B cell (primary cell): ENCODE data around the gene LSM4. TPM values are rescaled to one million over a fixed set of nuclear protein-coding genes. Genes with fewer than 3 reads are reported as not detected.

Source experiments
- ATAC-seq: fragments of 200-7000 bp; cut with Tn5 transposase; one replicate; pipeline ENCODE4 v1.10.0; 2021; ENCODE audit warnings: low read depth, mild to moderate bottlenecking, moderate number of reproducible peaks, moderate library complexity
- CTCF ChIA-PET: fragments of 350-600 bp; sonication (Branson Sonifier 250); formaldehyde crosslinking; loops from one replicate; lab custom pipeline; 2021; ENCODE audit warnings: antibody characterized with exemption, inconsistent platforms; lab: Charles Lee
- POLR2A ChIA-PET: fragments of 350-600 bp; sonication (Branson Sonifier 250); formaldehyde crosslinking; loops from one replicate; lab custom pipeline; 2021; ENCODE audit warnings: antibody characterized with exemption; lab: Charles Lee
- DNase-seq: peaks from one replicate; pipeline ENCODE4 v3.0.0; 2013
- H2AFZ ChIP-seq: 2 replicates; pipeline ENCODE4 v1.6.1; 2012; ENCODE audit warnings: mild to moderate bottlenecking, low read depth, low read length; ENCODE audit not compliant: insufficient read depth, poor library complexity, severe bottlenecking
- H3K27ac ChIP-seq, 2 donors: 1 replicate in 1 of 2; 2 replicates in 1 of 2; pipeline ENCODE4 v1.5.1; 2012 to 2013; ENCODE audit warnings: low read length in 2 of 2, mild to moderate bottlenecking in 2 of 2, moderate library complexity in 1 of 2
- H3K27me3 ChIP-seq, 4 experiments: fragments of 200-600 bp in 1 of 4; sonication (generic) in 1 of 4; replicated peaks in 1 of 4; 1 replicate in 2 of 4; 2 replicates in 2 of 4; pipeline versions ENCODE4 v1.6.1 to v1.7.0; 2013 to 2016; ENCODE audit warnings: low read length in 3 of 4, mild to moderate bottlenecking in 2 of 4, mixed read lengths in 1 of 4, moderate library complexity in 1 of 4; ENCODE audit not compliant: insufficient read depth in 4 of 4, control insufficient read depth in 3 of 4; ENCODE audit errors: control extremely low read depth in 1 of 4
- H3K36me3 ChIP-seq, 2 experiments: replicated peaks in 1 of 2; 1 replicate in 1 of 2; 2 replicates in 1 of 2; pipeline versions ENCODE4 v1.6.1 to v1.7.1; 2013; ENCODE audit warnings: low read length in 1 of 2; ENCODE audit not compliant: insufficient read depth in 2 of 2, control insufficient read depth in 1 of 2; ENCODE audit errors: control extremely low read depth in 1 of 2, extremely low read depth in 1 of 2
- H3K4me1 ChIP-seq, 2 donors: fragments of 200-600 bp in 1 of 2; sonication (generic) in 1 of 2; 1 replicate in 1 of 2; 2 replicates in 1 of 2; pipeline versions ENCODE4 v1.5.1 to v1.6.1; 2013 to 2017; ENCODE audit warnings: low read length in 2 of 2; ENCODE audit not compliant: control insufficient read depth in 2 of 2, insufficient read depth in 2 of 2
- H3K4me2 ChIP-seq: replicated peaks from 2 replicates; pipeline ENCODE3; 2012; ENCODE audit warnings: mild to moderate bottlenecking, low read depth, low read length; ENCODE audit not compliant: poor library complexity, severe bottlenecking
- H3K4me3 ChIP-seq, 5 experiments: fragments of 200-600 bp in 1 of 5; sonication (generic) in 1 of 5; 1 replicate in 3 of 5; 2 replicates in 2 of 5; pipeline versions ENCODE4 v1.5.1 to v1.7.0; 2011 to 2016; ENCODE audit warnings: low read length in 4 of 5, mild to moderate bottlenecking in 4 of 5, low read depth in 2 of 5, control low read depth in 1 of 5, moderate library complexity in 1 of 5; ENCODE audit not compliant: insufficient read depth in 1 of 5; ENCODE audit errors: control extremely low read depth in 1 of 5, extremely low read depth in 1 of 5
- H3K79me2 ChIP-seq: fragments of 200-600 bp; sonication (generic); one replicate; pipeline ENCODE4 v1.6.0; 2016; ENCODE audit warnings: low read length; ENCODE audit not compliant: control insufficient read depth, insufficient read depth
- H3K9ac ChIP-seq: fragments of 200-600 bp; sonication (generic); 2 replicates; pipeline ENCODE4 v1.6.1; 2017; ENCODE audit warnings: mild to moderate bottlenecking, low read length, moderate library complexity
- H3K9me3 ChIP-seq, 3 donors: one replicate each; pipeline versions ENCODE4 v1.6.1 to v1.7.1; 2013; ENCODE audit warnings: low read length in 2 of 3; ENCODE audit not compliant: control insufficient read depth in 2 of 3, insufficient read depth in 1 of 3; ENCODE audit errors: control extremely low read depth in 1 of 3
- H4K20me1 ChIP-seq: 2 replicates; pipeline ENCODE4 v1.6.0; 2012; ENCODE audit warnings: mild to moderate bottlenecking, low read length; ENCODE audit not compliant: insufficient read depth, control insufficient read depth, poor library complexity, severe bottlenecking
- H3K27ac Mint-ChIP-seq: one replicate; pipeline ENCODE4 v1.8.0; 2021; ENCODE audit warnings: mixed read lengths
- H3K27me3 Mint-ChIP-seq: one replicate; pipeline ENCODE4 v1.8.0; 2021; ENCODE audit warnings: mixed read lengths
- H3K4me1 Mint-ChIP-seq: one replicate; pipeline ENCODE4 v1.8.0; 2021; ENCODE audit warnings: mixed read lengths
- H3K4me3 Mint-ChIP-seq: one replicate; pipeline ENCODE4 v1.8.0; 2021; ENCODE audit warnings: mixed read lengths
- H3K9me3 Mint-ChIP-seq: one replicate; pipeline ENCODE4 v1.8.0; 2022; ENCODE audit warnings: mixed read lengths; ENCODE audit not compliant: insufficient read depth
- CTCF ChIP-seq: fragments of 200-600 bp; IDR thresholded peaks from one replicate; pipeline ENCODE4 v1.8.0; 2022; ENCODE audit warnings: antibody characterized with exemption, mild to moderate bottlenecking
- EZH2 ChIP-seq: IDR thresholded peaks from 2 replicates; pipeline ENCODE4 v1.6.1; 2012; ENCODE audit warnings: borderline replicate concordance, low read depth, mild to moderate bottlenecking, moderate library complexity, low read length; ENCODE audit not compliant: insufficient read depth, poor library complexity, severe bottlenecking
- WGBS: methylation state at CpG from one replicate; pipeline ENCODE4 v1.1.5; 2013; ENCODE audit warnings: missing lambda C conversion rate; ENCODE audit not compliant: insufficient coverage; 5-methylcytosine and 5-hydroxymethylcytosine counted together
- intact Hi-C: fragments of 100-400 bp; cut with micrococcal nuclease; formaldehyde crosslinking; loops from one replicate; pipeline ENCODE4 v1.10.0; 2022
- polyA minus RNA-seq: library from RNA; depleted of rRNA, polyadenylated mRNA; stranded (reverse); fragments of >200 nt; gene quantifications from 2 replicates; pipeline ENCODE4 v1.2.3, GENCODE V29; 2012
- polyA plus RNA-seq: library from polyadenylated mRNA; depleted of rRNA; stranded (reverse); fragments of >200 nt; gene quantifications from 2 replicates; pipeline ENCODE4 v1.2.3, GENCODE V29; 2012
- total RNA-seq, 2 donors: library from RNA; stranded (reverse); fragments of 120-200 nt in 1 of 2; gene quantifications; 1 replicate in 1 of 2; 2 replicates in 1 of 2; pipeline versions ENCODE4 v1.2.3 to v1.2.4, GENCODE V29; 2013 to 2022

The LSM4 gene
- total RNA-seq: 66.3 and 70.0 TPM in 2 replicates
- 67.0 TPM for total RNA-seq (2013)
- polyA plus RNA-seq: 79.2 and 86.1 TPM in 2 replicates
- polyA minus RNA-seq: 67.5 and 72.7 TPM in 2 replicates

- ATAC-seq: peak; percentile 94
- H2AFZ ChIP-seq: peak within 1 kb of the TSS; percentile 80
- H4K20me1 ChIP-seq: peaks cover 7% of the 10 kb centered on the region
- H3K27ac ChIP-seq: peak within 1 kb of the TSS; percentile 87 to 90
- peak within 1 kb of the TSS; percentile 87 for H3K9ac ChIP-seq
- TF ChIP-seq EZH2: no peak
- peak; percentile 62 for TF ChIP-seq CTCF
- ChIA-PET POLR2A (interaction anchor here (0.5 to 3.9 kb wide), 10 partner anchors 15 to 267 kb away, joined by 4 to 128 read pairs (median 9); partner anchors contain the start of genes JUND and RAB3A), CTCF (interaction anchor here (0.6 to 9.8 kb wide), 18 partner anchors 13 to 131 kb away, joined by 3 to 242 read pairs (median 4); partner anchors contain the start of genes JUND and SSBP4)
- peaks cover 51% of the 10 kb centered on the region for H3K79me2 ChIP-seq
- intact Hi-C loops: loop anchor here (1.0 to 2.0 kb wide), 5 partner anchors 18 to 44 kb away; partner anchors contain the start of gene PGPEP1
- H3K36me3 ChIP-seq: no peaks in the 10 kb centered on the region
- H3K4me2 ChIP-seq: peak within 1 kb of the TSS; percentile 85
- no peaks in the 10 kb centered on the region for H3K9me3 Mint-ChIP-seq
- peak; percentile 100 for DNase-seq
- peak within 1 kb of the TSS; percentile 94 for H3K27ac Mint-ChIP-seq
- H3K27me3 ChIP-seq: no peaks in the 10 kb centered on the region
- H3K4me1 Mint-ChIP-seq: peaks cover 47% of the 10 kb centered on the region
- peak within 1 kb of the TSS; percentile 87 for H3K4me3 Mint-ChIP-seq
- WGBS: under 1% methylated on average over 75 of the region's 75 CpGs
- peaks cover 0 to 6% (median 0%) of the 10 kb centered on the region in 3 donors for H3K9me3 ChIP-seq
- peaks cover 29 to 45% of the 10 kb centered on the region in 2 donors for H3K4me1 ChIP-seq
- H3K27me3 Mint-ChIP-seq: no peaks in the 10 kb centered on the region
- H3K4me3 ChIP-seq: peak within 1 kb of the TSS; percentile 81 to 97 (median 91)
Measured at GRCh38 chr19:18322759-18323460, at the start of gene LSM4. TSS of gene LSM4 (minus strand) at chr19:18323076. CDS start at chr19:18323020, 56 bp downstream.
